Activated naive CD4-positive, alpha-beta T cell treated with anti-CD3 and anti-CD28 coated beads, Interleukin-2, amount 50 U/mL, for 72 hours (primary cell): ENCODE data around the gene CRNKL1. TPM values are rescaled to one million over a fixed set of nuclear protein-coding genes. Genes with fewer than 3 reads are reported as not detected.
"Not testable (repeated sequence)": the region's sequence is repeated elsewhere in the genome, so short reads cannot be mapped to it uniquely, and the experiment has no call there.

Experiments
- ATAC-seq, 2 donors: fragments of 150-1000 bp; cut with Tn5 transposase; 2 replicates each; pipeline ENCODE4 v1.10.0; 2021; ENCODE audit warnings: mild to moderate bottlenecking in 2 of 2, moderate library complexity in 2 of 2
- DNase-seq, 2 donors: peaks; one replicate each; pipeline ENCODE4 v3.0.0; 2021 to 2022; ENCODE audit warnings: low spot score in 2 of 2
- H3K27ac Mint-ChIP-seq, 2 donors: one replicate each; pipeline ENCODE4 v1.8.0; 2022; ENCODE audit warnings: mild to moderate bottlenecking in 2 of 2, mixed read lengths in 2 of 2
- H3K36me3 Mint-ChIP-seq, 2 donors: one replicate each; pipeline ENCODE4 v1.8.0; 2022; ENCODE audit warnings: mixed read lengths in 2 of 2
- H3K9me3 Mint-ChIP-seq, 2 donors: one replicate each; pipeline ENCODE4 v1.8.0; 2022; ENCODE audit warnings: mixed read lengths in 2 of 2
- total RNA-seq, 2 donors: library from RNA; stranded (reverse); gene quantifications; one replicate each; pipeline ENCODE4 v1.2.3, GENCODE V29; 2022

Gene CRNKL1
- total RNA-seq, 2 donors from 2014 or later, result 16.5 to 19.1 TPM

DNA sequence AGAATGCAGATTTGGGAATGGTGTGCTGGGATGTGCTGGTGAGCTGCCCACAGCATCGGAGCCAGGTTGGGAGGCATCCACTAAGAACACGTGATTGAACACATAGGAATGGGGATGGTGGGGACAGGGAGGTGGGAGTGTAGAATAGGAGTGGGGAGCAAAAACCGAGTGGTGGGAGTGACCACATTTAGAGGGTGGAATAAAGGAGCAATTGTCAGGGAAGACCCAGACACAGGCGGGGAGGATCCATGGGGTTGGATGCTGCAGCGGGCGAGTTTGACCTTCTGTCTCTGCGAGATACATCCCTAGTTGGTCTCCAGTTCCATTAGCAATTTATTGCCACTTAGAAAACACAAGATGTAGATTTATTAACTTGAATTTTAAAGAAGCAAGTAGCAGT is 30.4 kb downstream of the CRNKL1 start:
- H3K36me3 Mint-ChIP-seq, result peaks cover 17 to 21% of the 10 kb centered on the region in 2 donors
- no peak for ATAC-seq
- DNase-seq, result no peak
- peak overlapping the region; percentile 41 to 94 for H3K27ac Mint-ChIP-seq
- H3K9me3 Mint-ChIP-seq, result no peaks in the 10 kb centered on the region

DNA sequence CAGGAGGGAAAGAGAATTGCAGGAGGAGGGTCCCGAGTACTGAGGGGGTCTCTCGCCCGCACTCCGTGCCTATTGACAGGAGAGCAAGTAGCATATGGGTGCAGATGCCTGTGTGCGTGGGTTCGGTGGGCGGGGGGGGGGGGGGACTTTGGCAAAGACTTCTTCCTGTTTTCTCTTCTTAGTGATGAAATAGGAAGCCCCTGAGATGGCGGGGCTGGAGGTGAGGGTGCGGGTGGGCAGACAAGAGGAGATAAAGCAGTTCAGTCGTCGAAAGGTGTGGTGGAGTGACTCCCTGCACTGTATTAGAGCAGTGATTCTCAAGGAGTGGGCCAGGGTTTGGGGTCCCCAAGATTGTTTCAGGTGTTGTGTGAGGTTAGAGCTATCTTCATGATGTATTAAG is 31.4 kb downstream of the CRNKL1 start:
- H3K36me3 Mint-ChIP-seq, result peaks cover 17 to 22% of the 10 kb centered on the region in 2 donors
- H3K9me3 Mint-ChIP-seq, result no peaks in the 10 kb centered on the region
- DNase-seq, result no peak
- no peak overlapping the region for H3K27ac Mint-ChIP-seq
- ATAC-seq, result no peak

DNA sequence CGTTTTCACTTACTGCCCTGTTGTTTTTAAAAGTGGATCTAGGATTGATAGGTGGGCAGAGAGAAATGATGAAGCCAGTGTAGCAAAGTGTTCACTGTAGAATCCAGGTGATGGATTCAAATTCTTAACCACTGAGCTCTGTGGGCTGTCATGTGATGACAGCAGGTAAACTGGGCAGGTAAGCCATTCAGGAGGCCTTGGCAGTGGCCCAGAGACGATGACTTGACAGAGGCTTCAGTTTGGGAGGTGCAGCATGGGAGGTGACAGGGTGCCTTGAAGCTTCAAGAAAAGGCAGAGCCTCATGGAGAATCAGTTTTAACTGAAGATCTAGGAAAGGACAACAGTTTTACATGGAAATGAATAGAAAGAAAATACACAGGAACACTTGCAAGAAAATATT is 33.1 kb downstream of the CRNKL1 start:
- Mint-ChIP-seq H3K27ac (peak overlapping the region; percentile 82 to 88), H3K9me3 (no peaks in the 10 kb centered on the region), H3K36me3 (peaks cover 17 to 22% of the 10 kb centered on the region in 2 donors)
- DNase-seq, result no peak
- no peak for ATAC-seq

- DNase-seq (no peak), ATAC-seq (no peak)
- no peaks in the 10 kb centered on the region for H3K9me3 Mint-ChIP-seq
- peaks cover 17 to 22% of the 10 kb centered on the region in 2 donors for H3K36me3 Mint-ChIP-seq
- H3K27ac Mint-ChIP-seq, result peak overlapping the region; percentile 88 to 89
Measured at GRCh38 chr20:20018366-20018765, 33.9 kb downstream of the CRNKL1 start.

DNA sequence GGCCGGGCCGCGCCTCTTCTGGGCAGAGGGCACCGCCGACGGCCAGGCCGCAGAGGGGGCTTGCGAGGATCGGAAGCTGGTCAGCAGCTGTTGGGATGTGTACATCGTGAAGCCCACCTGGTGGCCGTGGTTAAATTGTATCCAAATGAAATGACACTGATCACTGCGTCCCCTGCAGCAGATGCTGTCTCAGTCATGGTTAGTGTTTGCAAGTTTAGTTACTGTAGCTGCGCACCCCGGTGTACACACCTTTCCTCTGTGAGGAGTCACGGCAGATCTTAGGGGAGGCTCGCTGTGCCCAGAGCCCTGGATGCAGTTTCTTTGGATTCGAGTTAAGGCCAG is 34.5 kb downstream of the CRNKL1 start:
- Mint-ChIP-seq H3K36me3 (peaks cover 17 to 22% of the 10 kb centered on the region in 2 donors), H3K9me3 (no peaks in the 10 kb centered on the region), H3K27ac (peak overlapping the region; percentile 88 to 89)
- DNase-seq (peak in 1 of 2 donors; percentile 23), ATAC-seq (peak; percentile 10 to 14)

- H3K36me3 Mint-ChIP-seq, result peaks cover 17 to 22% of the 10 kb centered on the region in 2 donors
- DNase-seq (peak; percentile 89 to 90), ATAC-seq (peak; percentile 99)
- no peaks in the 10 kb centered on the region for H3K9me3 Mint-ChIP-seq
- peak within 1 kb of the TSS; percentile 88 to 95 for H3K27ac Mint-ChIP-seq
Measured at GRCh38 chr20:20017001-20017843, 35.0 kb downstream of the CRNKL1 start, which contains the start of gene NAA20. TSS of gene NAA20 (plus strand) at chr20:20017362. CDS start at chr20:20017397, 35 bp downstream.

DNA sequence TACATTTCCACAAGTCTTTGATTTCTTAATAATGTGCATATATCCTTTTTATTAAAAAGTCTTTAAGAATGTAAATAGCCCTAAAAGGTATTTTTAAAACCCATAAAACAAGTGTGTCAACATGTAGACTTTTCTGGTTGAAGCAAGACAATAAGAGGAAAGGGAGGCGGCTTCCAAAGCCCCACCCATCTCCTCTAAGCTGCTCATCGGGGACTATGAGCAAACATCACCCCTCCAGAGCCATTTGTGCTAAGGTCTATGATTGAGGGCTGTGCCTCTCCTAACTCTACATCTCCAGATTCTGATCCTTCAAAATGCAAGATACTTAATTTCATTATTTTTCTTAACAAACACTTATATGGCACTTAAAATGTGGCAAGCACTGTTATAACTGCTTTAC is 37.6 kb downstream of the CRNKL1 start:
- no peak for ATAC-seq
- DNase-seq, result no peak
- peaks cover 15 to 17% of the 10 kb centered on the region in 2 donors for H3K36me3 Mint-ChIP-seq
- no peak overlapping the region for H3K27ac Mint-ChIP-seq
- no peaks in the 10 kb centered on the region for H3K9me3 Mint-ChIP-seq

DNA sequence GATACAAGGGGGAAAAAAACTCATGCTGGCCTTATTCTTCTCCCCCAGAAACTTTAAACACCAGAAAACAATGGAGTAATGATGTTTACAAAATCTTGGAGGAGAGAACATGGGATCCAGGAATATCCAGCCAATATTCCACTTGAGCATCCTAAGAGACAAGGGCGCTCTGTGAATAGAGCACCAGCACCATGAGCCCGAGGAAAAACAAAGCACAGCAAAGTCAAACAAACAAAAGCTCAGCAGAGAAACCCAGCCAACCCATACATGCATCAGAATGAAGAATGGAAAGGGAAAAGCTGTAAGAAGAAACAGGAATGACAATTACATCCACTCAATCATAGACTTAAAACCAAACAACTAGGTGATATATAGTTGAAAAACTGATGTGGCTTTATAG is 39.7 kb downstream of the CRNKL1 start:
- Mint-ChIP-seq H3K36me3 (peaks cover under 1 to 6% of the 10 kb centered on the region in 2 donors), H3K27ac (no peak overlapping the region), H3K9me3 (no peaks in the 10 kb centered on the region)
- no peak for DNase-seq
- no peak for ATAC-seq

DNA sequence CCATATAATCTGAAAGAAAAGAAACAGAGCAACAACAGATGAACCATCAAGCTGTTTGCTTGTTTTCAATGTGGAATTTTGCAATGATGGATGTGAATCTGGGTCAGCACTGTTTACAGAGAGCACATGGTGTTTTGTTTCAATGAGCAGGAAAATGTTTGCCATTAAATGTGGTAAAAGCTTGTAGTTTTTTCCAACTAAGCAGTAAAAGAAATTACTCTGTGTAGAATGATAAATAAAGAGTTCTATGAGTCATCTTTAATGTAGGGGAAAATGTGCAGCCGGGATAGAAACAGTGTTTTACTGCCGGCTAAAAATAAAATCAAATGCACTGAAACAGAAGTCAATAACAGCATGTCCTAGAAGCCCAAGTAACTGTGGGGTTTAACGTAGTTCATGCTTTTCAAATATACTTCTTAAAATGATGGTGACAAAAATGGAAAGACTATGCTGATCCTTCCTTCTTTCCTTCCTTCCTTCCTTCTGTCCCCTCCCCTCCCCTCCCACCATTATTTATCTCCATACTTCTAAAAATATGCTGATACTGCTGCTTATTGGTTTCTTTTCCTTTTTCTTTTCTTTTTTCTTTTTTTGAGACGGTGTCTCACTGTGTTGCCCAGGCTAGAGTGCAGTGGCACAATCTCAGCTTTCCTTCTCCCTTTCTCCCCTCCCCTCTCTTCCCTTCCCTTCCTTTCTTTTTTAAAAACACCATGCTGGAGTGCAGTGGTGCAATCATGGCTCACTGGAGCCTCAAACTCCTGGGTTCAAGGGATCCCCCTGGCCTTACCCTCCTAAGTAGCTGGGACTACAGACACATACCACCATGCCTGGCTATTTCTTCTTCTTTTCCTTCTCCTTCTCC is 41.4 kb downstream of the CRNKL1 start:
- H3K9me3 Mint-ChIP-seq, result no peaks in the 10 kb centered on the region
- ATAC-seq, result no peak

GRCh38 chr20:20009784-20010253 is 42.4 kb downstream of the CRNKL1 start:
- DNase-seq (no peak), ATAC-seq (no peak)
- Mint-ChIP-seq H3K36me3 (no peaks in the 10 kb centered on the region), H3K27ac (no peak overlapping the region), H3K9me3 (no peaks in the 10 kb centered on the region)

More for the DNA sequence above, 41.4 kb downstream of the CRNKL1 start:
- Mint-ChIP-seq H3K27ac (no peak overlapping the region), H3K36me3 (no peaks in the 10 kb centered on the region)
- DNase-seq, result no peak

GRCh38 chr20:20005342-20005741 is 46.9 kb downstream of the CRNKL1 start:
- no peak for ATAC-seq
- DNase-seq, result no peak
- Mint-ChIP-seq H3K36me3 (no peaks in the 10 kb centered on the region), H3K27ac (no peak overlapping the region), H3K9me3 (no peaks in the 10 kb centered on the region)

GRCh38 chr20:20003955-20004322 is 48.3 kb downstream of the CRNKL1 start:
- peak overlapping the region; percentile 70 to 84 for H3K27ac Mint-ChIP-seq
- not testable (repeated sequence) for ATAC-seq, H3K36me3 Mint-ChIP-seq, DNase-seq, H3K9me3 Mint-ChIP-seq

DNA sequence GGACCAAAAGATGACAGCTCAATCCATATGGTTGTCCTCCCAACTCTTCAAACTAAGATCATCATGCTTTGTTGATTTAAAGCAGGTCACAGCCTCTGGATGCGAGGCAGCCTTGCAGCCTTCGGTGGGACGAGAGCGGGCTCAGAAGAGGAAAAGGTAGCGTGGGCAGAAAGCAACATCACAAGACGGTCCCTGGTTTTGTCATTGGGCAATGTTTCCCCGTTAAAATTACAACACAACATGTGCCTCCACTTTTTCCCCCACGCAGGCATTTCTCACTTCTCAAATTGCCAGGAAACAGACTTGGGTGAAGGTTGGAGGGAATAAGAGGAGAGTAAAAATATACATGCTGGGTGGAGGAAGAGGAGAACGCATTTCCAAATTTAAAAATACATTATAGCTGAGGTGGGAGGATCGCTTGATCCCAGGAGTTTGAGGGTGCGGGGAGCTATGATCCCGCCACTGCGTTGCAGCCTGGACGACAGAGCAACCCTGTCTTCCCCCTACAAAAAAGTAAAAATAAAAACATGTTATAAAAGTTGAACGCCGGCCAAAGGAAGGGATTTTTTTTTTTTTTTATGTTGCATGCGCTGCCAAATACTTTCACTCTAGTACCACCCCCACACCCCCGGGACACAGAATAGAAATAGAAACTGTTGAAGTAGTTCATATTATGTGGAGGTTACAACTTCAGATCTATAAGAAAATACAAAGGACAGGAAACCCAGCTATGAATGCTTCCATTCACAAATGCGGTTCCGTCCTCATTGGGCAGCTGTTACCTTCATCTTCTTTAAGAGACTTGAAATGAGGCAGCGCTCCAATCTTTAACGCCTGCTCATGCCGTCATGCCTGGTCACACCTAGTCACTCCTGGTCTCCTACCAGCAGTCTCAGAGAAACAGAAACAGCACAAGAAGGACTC is 49.0 kb downstream of the CRNKL1 start:
- Mint-ChIP-seq H3K9me3 (no peaks in the 10 kb centered on the region), H3K27ac (peak overlapping the region in 1 of 2 donors; percentile 70)

DNA sequence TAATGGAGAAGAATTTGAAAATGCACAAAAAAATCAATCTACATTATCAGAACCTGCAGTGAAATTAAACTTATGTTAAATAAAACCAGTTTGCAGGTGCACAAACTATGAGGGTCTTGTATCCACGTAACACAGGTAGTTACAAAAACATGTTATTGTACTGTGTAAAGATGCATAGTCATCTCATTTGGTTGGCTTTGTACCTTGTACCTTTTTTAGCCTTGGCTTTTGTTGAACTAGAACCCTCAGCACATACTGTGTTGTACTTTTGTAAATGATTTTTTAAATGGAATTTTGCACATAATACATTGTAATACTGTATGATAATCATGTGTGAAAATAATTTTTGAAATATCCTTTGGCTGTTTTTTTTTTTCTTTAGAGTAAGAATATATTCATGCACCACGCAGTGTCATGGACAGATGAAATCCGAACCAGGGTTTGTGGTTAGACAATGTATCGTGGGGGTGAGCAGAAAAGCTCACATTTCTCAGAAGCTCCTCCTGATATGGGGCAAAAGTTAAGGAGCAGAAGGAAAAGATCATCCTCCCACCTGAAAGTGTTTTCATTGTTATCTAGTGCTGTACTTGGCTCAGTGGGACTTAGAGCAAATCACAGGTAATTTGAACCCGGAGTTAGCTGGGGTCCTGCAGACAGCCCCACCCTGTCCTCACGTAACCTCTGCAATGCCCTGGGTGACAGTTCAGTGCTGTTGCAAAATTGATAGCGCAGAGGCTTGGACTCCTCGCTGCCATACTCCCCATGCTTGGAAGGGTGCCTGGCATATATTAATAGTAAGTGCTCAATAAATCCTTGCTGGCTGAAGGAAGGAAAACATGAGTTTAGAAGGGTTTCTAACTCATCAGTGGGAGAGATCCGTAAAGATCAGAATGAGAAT is 49.9 kb downstream of the CRNKL1 start:
- Mint-ChIP-seq H3K27ac (no peak overlapping the region), H3K36me3 (no peaks in the 10 kb centered on the region), H3K9me3 (no peaks in the 10 kb centered on the region)
- ATAC-seq (no peak), DNase-seq (no peak)

More for the DNA sequence above, 49.0 kb downstream of the CRNKL1 start:
- ATAC-seq, result peak; percentile 88 to 93
- DNase-seq, result peak in 1 of 2 donors; percentile 13
- H3K36me3 Mint-ChIP-seq, result no peaks in the 10 kb centered on the region

GRCh38 chr20:20000211-20000968 is 51.9 kb downstream of the CRNKL1 start:
- Mint-ChIP-seq H3K36me3 (no peaks in the 10 kb centered on the region), H3K27ac (no peak overlapping the region), H3K9me3 (no peaks in the 10 kb centered on the region)
- no peak for ATAC-seq
- no peak for DNase-seq
